ENCODE data around the gene PARVB. TPM values are rescaled to one million over a fixed set of nuclear protein-coding genes. Genes with fewer than 3 reads are reported as not detected.

Gene PARVB
- total and polyA plus RNA-seq, 10 of the 15 experiments (the other 5 are each of a cell fraction or from before 2014, with no cell fraction given): 5.2 to 264 (median 76.0) TPM

GRCh38 chr22:43996170-43996980 is 27.7 kb upstream of the PARVB start (continued):
- TF ChIP-seq BCLAF1 (IDR thresholded peaks at IDR 0.05) (no peak), JUNB (IDR thresholded peaks at IDR 0.05) (no peak), RELB (IDR thresholded peaks at IDR 0.05; ENCODE audit: low read depth) (no peak), RUNX3 (IDR thresholded peaks at IDR 0.05; ENCODE audit: low read length) (peak; percentile 53; the same call in 1 of the 2 replicates), FOXK2 (IDR thresholded peaks at IDR 0.05) (no peak), POLR2A (IDR thresholded peaks at IDR 0.05; ENCODE audit: low read depth, low read length) (peak; percentile 56; the same call in 1 of the 2 replicates), SPI1 (IDR thresholded peaks at IDR 0.05; ENCODE audit: borderline replicate concordance, insufficient read depth, low read depth, low read length) (peak; percentile 35; the same call in 1 of the 2 replicates), RCOR1 (conservative IDR thresholded peaks at IDR 0.05; ENCODE audit: low read depth, low read length) (no peak), ZSCAN29 (IDR thresholded peaks at IDR 0.05) (no peak), CREM (IDR thresholded peaks at IDR 0.05; ENCODE audit: low read depth) (no peak), RELA (IDR thresholded peaks at IDR 0.05; ENCODE audit: borderline replicate concordance, partially characterized antibody) (no peak), ASH2L (IDR thresholded peaks at IDR 0.05; ENCODE audit: borderline replicate concordance, low read depth) (no peak), PAX8 (IDR thresholded peaks at IDR 0.05) (no peak), NR2C2 (IDR thresholded peaks at IDR 0.05; ENCODE audit: borderline replicate concordance, control insufficient read depth, insufficient read length, low read depth) (no peak), CTCF (IDR thresholded peaks at IDR 0.05 in 2 of 3, conservative IDR thresholded peaks at IDR 0.05 in 1 of 3; ENCODE audit: control insufficient read depth in 2 of 3, extremely low read depth in 1 of 3, insufficient read depth in 1 of 3, low read depth in 3 of 3, low read length in 3 of 3) (no peak), RB1 (IDR thresholded peaks at IDR 0.05; ENCODE audit: borderline replicate concordance) (0 out of 2 replicates have a peak, but pooled peaks have one; percentile 10), SKIL (IDR thresholded peaks at IDR 0.05; ENCODE audit: low read depth, poor library complexity, severe bottlenecking) (no peak), HSF1 (IDR thresholded peaks at IDR 0.05; ENCODE audit: low read depth, low read length) (no peak), EP300 (IDR thresholded peaks at IDR 0.05; ENCODE audit: borderline replicate concordance in 1 of 2, control insufficient read depth in 1 of 2, low read depth in 2 of 2, low read length in 2 of 2) (no peak)

Data from GM12878 (cell line).